ENCODE data around the gene BNIP3.
A peak's percentile ranks its signal among the peaks of the same experiment; 100 is the strongest.
"Not testable (repeated sequence)": the region's sequence is repeated elsewhere in the genome, so short reads cannot be mapped to it uniquely, and the experiment has no call there.

BNIP3 gene

GRCh38 chr10:131929122-131929845 lies 52.4 kb downstream of the BNIP3 start:
- DNase-seq (ENCODE audit: low spot score), result no peak

GRCh38 chr10:131928248-131929095 lies 53.3 kb downstream of the BNIP3 start:
- DNase-seq (ENCODE audit: low spot score), result peak; percentile 24

GRCh38 chr10:131926743-131927595 lies 54.8 kb downstream of the BNIP3 start:
- no peak for DNase-seq (ENCODE audit: low spot score)

GRCh38 chr10:131926253-131926652 lies 55.5 kb downstream of the BNIP3 start:
- no peak for DNase-seq (ENCODE audit: low spot score)

- DNase-seq (ENCODE audit: low spot score), result no peak
Observed at GRCh38 chr10:131925716-131926115, 56.0 kb downstream of the BNIP3 start.

- no peak for DNase-seq (ENCODE audit: low spot score)
Observed at GRCh38 chr10:131925011-131925649, 56.6 kb downstream of the BNIP3 start.

- no peak for DNase-seq (ENCODE audit: low spot score)
Observed at GRCh38 chr10:131923038-131923756, 58.5 kb downstream of the BNIP3 start.

GRCh38 chr10:131921184-131921583 lies 60.5 kb downstream of the BNIP3 start:
- DNase-seq (ENCODE audit: low spot score), result no peak

GRCh38 chr10:131920693-131921092 lies 61.0 kb downstream of the BNIP3 start:
- no peak for DNase-seq (ENCODE audit: low spot score)

- DNase-seq (ENCODE audit: low spot score), result no peak
Observed at GRCh38 chr10:131920151-131920550, 61.6 kb downstream of the BNIP3 start.

- DNase-seq (ENCODE audit: low spot score), result not testable (repeated sequence)
Observed at GRCh38 chr10:131919461-131919860, 62.3 kb downstream of the BNIP3 start.

Measured in germinal center (tissue), 1 donor.